ENCODE measurements around the gene TDRD7.

Gene TDRD7

GRCh38 chr9:97387936-97388684 lies 23.8 kb upstream of the TDRD7 start:
- no peak for DNase-seq (ENCODE audit: low read depth)

- peak; percentile 66 for DNase-seq (ENCODE audit: low read depth)
Observed at GRCh38 chr9:97388721-97389238, 23.1 kb upstream of the TDRD7 start.

- no peak for DNase-seq (ENCODE audit: low read depth)
Observed at GRCh38 chr9:97389249-97389648, 22.6 kb upstream of the TDRD7 start.

GRCh38 chr9:97390791-97391406 lies 21.0 kb upstream of the TDRD7 start:
- DNase-seq (ENCODE audit: low read depth) = no peak

- DNase-seq (ENCODE audit: low read depth) = no peak
Observed at GRCh38 chr9:97394881-97395280, 17.0 kb upstream of the TDRD7 start.

GRCh38 chr9:97395745-97396144 lies 16.2 kb upstream of the TDRD7 start:
- DNase-seq (ENCODE audit: low read depth) = no peak

GRCh38 chr9:97396256-97396655 lies 15.6 kb upstream of the TDRD7 start:
- no peak for DNase-seq (ENCODE audit: low read depth)

GRCh38 chr9:97397220-97397619 lies 14.7 kb upstream of the TDRD7 start:
- peak; percentile 77 for DNase-seq (ENCODE audit: low read depth)

GRCh38 chr9:97398999-97399758 lies 12.7 kb upstream of the TDRD7 start:
- peak; percentile 86 for DNase-seq (ENCODE audit: low read depth)

GRCh38 chr9:97403746-97404316 lies 8.1 kb upstream of the TDRD7 start:
- no peak for DNase-seq (ENCODE audit: low read depth)

GRCh38 chr9:97405551-97405950 lies 6.3 kb upstream of the TDRD7 start:
- DNase-seq (ENCODE audit: low read depth) = no peak

- DNase-seq (ENCODE audit: low read depth) = no peak
Observed at GRCh38 chr9:97406620-97407177, 5.2 kb upstream of the TDRD7 start.

GRCh38 chr9:97408562-97408961 lies 3.3 kb upstream of the TDRD7 start:
- DNase-seq (ENCODE audit: low read depth) = no peak

GRCh38 chr9:97411440-97411788 lies 482 bp upstream of the TDRD7 start:
- no peak for DNase-seq (ENCODE audit: low read depth)

- DNase-seq (ENCODE audit: low read depth) = no peak
Observed at GRCh38 chr9:97412626-97413385, 910 bp downstream of the TDRD7 start.

GRCh38 chr9:97413462-97413861 lies 1.6 kb downstream of the TDRD7 start:
- no peak for DNase-seq (ENCODE audit: low read depth)

GRCh38 chr9:97415146-97415545 lies 3.2 kb downstream of the TDRD7 start:
- DNase-seq (ENCODE audit: low read depth) = no peak

GRCh38 chr9:97418880-97419279 lies 7.0 kb downstream of the TDRD7 start:
- no peak for DNase-seq (ENCODE audit: low read depth)

- DNase-seq (ENCODE audit: low read depth) = peak; percentile 82
Observed at GRCh38 chr9:97419309-97419867, 7.5 kb downstream of the TDRD7 start.

GRCh38 chr9:97425336-97425972 lies 13.6 kb downstream of the TDRD7 start:
- DNase-seq (ENCODE audit: low read depth) = no peak

- DNase-seq (ENCODE audit: low read depth) = peak; percentile 57
Observed at GRCh38 chr9:97425973-97426336, 14.1 kb downstream of the TDRD7 start.

Measured in ELR (cell line).